ENCODE measurements around the gene MTIF2. TPM values are rescaled to one million over a fixed set of nuclear protein-coding genes. Genes with fewer than 3 reads are reported as not detected.
A peak's percentile ranks its signal among the peaks of the same experiment; 100 is the strongest.
"Not testable (repeated sequence)": the region's sequence is repeated elsewhere in the genome, so short reads cannot be mapped to it uniquely, and the experiment has no call there.

MTIF2 gene
- polyA plus RNA-seq, 3 donors, result 8.1 to 12.5 (median 11.7) TPM

GRCh38 chr2:55282110-55282917 is 13.3 kb upstream of the MTIF2 start:
- peak; percentile 84 to 88 (median 85) for DNase-seq
- H3K4me1 Mint-ChIP-seq, result peaks cover 17% of the 10 kb centered on the region
- intact Hi-C loops (cut with micrococcal nuclease), result no loop called here
- Histone ChIP-seq H3K4me3 (replicated peaks in 1 of 3; ENCODE audit: low read depth in 2 of 3, low read length in 3 of 3) (peak overlapping the region; percentile 70 to 95 (median 82)), H3K27me3 (ENCODE audit: control insufficient read depth in 2 of 2, insufficient read depth in 2 of 2, low read length in 2 of 2) (no peaks in the 10 kb centered on the region), H3K4me1 (ENCODE audit: control insufficient read depth in 1 of 2, insufficient read depth in 2 of 2, low read length in 2 of 2) (peaks cover 13 to 16% of the 10 kb centered on the region in 2 donors), H4K20me1 (ENCODE audit: insufficient read depth, low read length) (no peaks in the 10 kb centered on the region), H2AFZ (ENCODE audit: insufficient read depth, low read depth, low read length, poor library complexity, severe bottlenecking) (peak overlapping the region; percentile 87), H3K9me3 (replicated peaks in 1 of 2; ENCODE audit: control insufficient read depth in 1 of 2, insufficient read depth in 1 of 2, low read length in 2 of 2) (no peaks in the 10 kb centered on the region), H3K79me2 (ENCODE audit: insufficient read depth, low read length) (no peaks in the 10 kb centered on the region), H3K36me3 (replicated peaks in 1 of 2; ENCODE audit: control insufficient read depth in 1 of 2, insufficient read depth in 2 of 2, low read length in 2 of 2) (peaks cover 7 to 14% of the 10 kb centered on the region in 2 donors), H3K27ac (ENCODE audit: low read depth in 1 of 2, low read length in 2 of 2) (peak overlapping the region; percentile 84 to 86), H3K4me2 (replicated peaks; ENCODE audit: extremely low read depth, low read length, poor library complexity, severe bottlenecking) (peak overlapping the region; percentile 83), H3K9ac (ENCODE audit: insufficient read depth, low read length, poor library complexity, severe bottlenecking) (peak overlapping the region; percentile 68)
- peaks cover 12 to 16% of the 10 kb centered on the region in 2 donors for H3K36me3 Mint-ChIP-seq
- WGBS (ENCODE audit: insufficient coverage), result 2% methylated on average over 60 of the region's 60 CpGs
- H3K27ac Mint-ChIP-seq, result peak overlapping the region; percentile 88 to 95 (median 93)
- peak overlapping the region; percentile 82 to 94 for H3K4me3 Mint-ChIP-seq
- no peaks in the 10 kb centered on the region for H3K9me3 Mint-ChIP-seq
- peaks cover 0 to 4% (median 0%) of the 10 kb centered on the region in 3 donors for H3K27me3 Mint-ChIP-seq (ENCODE audit: low read depth in 3 of 3)
- TF ChIP-seq CTCF (IDR thresholded peaks at IDR 0.05), result no peak

DNA sequence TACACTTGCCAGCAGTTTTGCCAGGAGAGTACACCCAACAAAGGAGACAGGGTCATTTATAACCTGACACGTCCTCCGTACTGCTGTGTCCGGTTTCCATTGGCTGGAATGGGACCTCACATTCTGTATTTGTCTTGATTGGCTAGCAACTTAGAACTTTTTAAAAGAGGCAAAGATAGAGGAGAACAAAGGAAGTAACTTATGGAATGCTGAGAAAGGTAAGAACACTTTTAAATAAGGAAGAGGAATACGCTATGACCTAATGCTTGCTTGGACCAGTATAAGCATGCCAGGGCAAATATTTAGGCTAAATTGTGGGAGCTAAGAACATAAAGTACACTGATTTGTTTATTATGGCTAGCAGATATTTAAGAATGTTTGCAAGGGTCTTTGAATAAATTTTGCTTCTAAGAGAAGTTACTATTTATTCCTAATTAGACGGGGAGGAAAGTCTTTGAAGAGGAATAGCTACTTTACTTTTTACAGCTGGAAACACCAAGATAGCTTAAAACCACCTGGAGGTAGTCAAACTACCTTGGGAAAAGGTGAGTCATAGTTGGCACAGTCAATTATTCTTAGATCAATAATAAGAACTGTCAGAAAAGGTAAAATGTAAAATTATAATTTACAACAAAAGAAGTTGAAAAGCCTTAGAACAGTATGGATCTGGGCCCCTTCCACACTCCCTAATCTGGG is 12.0 kb upstream of the MTIF2 start:
- Histone ChIP-seq H3K4me1 (ENCODE audit: control insufficient read depth in 1 of 2, insufficient read depth in 2 of 2, low read length in 2 of 2) (peaks cover 13 to 17% of the 10 kb centered on the region in 2 donors), H2AFZ (ENCODE audit: insufficient read depth, low read depth, low read length, poor library complexity, severe bottlenecking) (peak overlapping the region; percentile 87), H3K4me2 (replicated peaks; ENCODE audit: extremely low read depth, low read length, poor library complexity, severe bottlenecking) (peak overlapping the region; percentile 83)
- H3K79me2 ChIP-seq (ENCODE audit: insufficient read depth, low read length); H3K4me3 ChIP-seq (replicated peaks in 1 of 3; ENCODE audit: low read depth in 2 of 3, low read length in 3 of 3); H3K27me3 Mint-ChIP-seq (ENCODE audit: low read depth in 3 of 3); H3K27ac ChIP-seq (ENCODE audit: low read depth in 1 of 2, low read length in 2 of 2); H3K4me3 Mint-ChIP-seq; H3K27me3 ChIP-seq (ENCODE audit: control insufficient read depth in 2 of 2, insufficient read depth in 2 of 2, low read length in 2 of 2); H3K9me3 ChIP-seq (replicated peaks in 1 of 2; ENCODE audit: control insufficient read depth in 1 of 2, insufficient read depth in 1 of 2, low read length in 2 of 2); H3K9me3 Mint-ChIP-seq; H3K36me3 Mint-ChIP-seq; H3K27ac Mint-ChIP-seq; H3K36me3 ChIP-seq (replicated peaks in 1 of 2; ENCODE audit: control insufficient read depth in 1 of 2, insufficient read depth in 2 of 2, low read length in 2 of 2); H4K20me1 ChIP-seq (ENCODE audit: insufficient read depth, low read length); DNase-seq; intact Hi-C loops (cut with micrococcal nuclease); H3K9ac ChIP-seq (ENCODE audit: insufficient read depth, low read length, poor library complexity, severe bottlenecking): not testable (repeated sequence)
- WGBS (ENCODE audit: insufficient coverage), result 100% methylated on average over 3 of the region's 5 CpGs
- H3K4me1 Mint-ChIP-seq, result peaks cover 17% of the 10 kb centered on the region

DNA sequence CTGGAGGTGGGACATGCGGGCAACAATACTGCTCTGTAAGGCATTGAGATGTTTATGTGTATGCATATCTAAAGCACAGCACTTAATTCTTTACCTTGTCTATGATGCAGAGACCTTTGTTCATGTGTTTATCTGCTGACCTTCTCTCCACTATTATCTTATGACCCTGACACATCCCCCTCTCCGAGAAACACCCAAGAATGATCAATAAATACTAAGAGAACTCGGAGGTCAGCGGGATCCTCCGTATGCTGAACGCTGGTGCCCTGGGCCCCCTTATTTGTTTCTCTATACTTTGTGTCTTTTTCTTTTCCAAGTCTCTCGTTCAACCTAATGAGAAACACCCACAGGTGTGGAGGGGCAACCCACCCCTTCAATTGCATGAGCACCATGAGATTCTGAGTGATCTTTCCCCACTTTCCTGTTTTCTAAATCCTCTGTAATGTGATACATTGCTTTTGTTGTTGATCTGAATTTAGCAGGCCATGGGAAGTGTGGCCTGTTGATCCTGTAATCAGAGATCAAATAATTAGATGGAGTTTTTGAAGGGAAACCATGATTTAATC is 10.9 kb upstream of the MTIF2 start:
- H3K4me2 ChIP-seq (replicated peaks; ENCODE audit: extremely low read depth, low read length, poor library complexity, severe bottlenecking); H3K27me3 Mint-ChIP-seq (ENCODE audit: low read depth in 3 of 3); H3K79me2 ChIP-seq (ENCODE audit: insufficient read depth, low read length); H3K27me3 ChIP-seq (ENCODE audit: control insufficient read depth in 2 of 2, insufficient read depth in 2 of 2, low read length in 2 of 2); H3K9ac ChIP-seq (ENCODE audit: insufficient read depth, low read length, poor library complexity, severe bottlenecking); H3K36me3 Mint-ChIP-seq; H3K9me3 ChIP-seq (replicated peaks in 1 of 2; ENCODE audit: control insufficient read depth in 1 of 2, insufficient read depth in 1 of 2, low read length in 2 of 2); H3K36me3 ChIP-seq (replicated peaks in 1 of 2; ENCODE audit: control insufficient read depth in 1 of 2, insufficient read depth in 2 of 2, low read length in 2 of 2); H4K20me1 ChIP-seq (ENCODE audit: insufficient read depth, low read length); DNase-seq; H3K27ac ChIP-seq (ENCODE audit: low read depth in 1 of 2, low read length in 2 of 2); intact Hi-C loops (cut with micrococcal nuclease); H3K9me3 Mint-ChIP-seq; H2AFZ ChIP-seq (ENCODE audit: insufficient read depth, low read depth, low read length, poor library complexity, severe bottlenecking); H3K27ac Mint-ChIP-seq; H3K4me3 Mint-ChIP-seq; H3K4me3 ChIP-seq (replicated peaks in 1 of 3; ENCODE audit: low read depth in 2 of 3, low read length in 3 of 3): not testable (repeated sequence)
- H3K4me1 ChIP-seq (ENCODE audit: control insufficient read depth in 1 of 2, insufficient read depth in 2 of 2, low read length in 2 of 2), result peaks cover 13 to 17% of the 10 kb centered on the region in 2 donors
- WGBS (ENCODE audit: insufficient coverage), result 96% methylated on average over 6 of the region's 7 CpGs
- H3K4me1 Mint-ChIP-seq, result peaks cover 17% of the 10 kb centered on the region
